Esophagus muscularis mucosa (tissue), 4 donors: ENCODE data around the gene JDP2. TPM values are rescaled to one million over a fixed set of nuclear protein-coding genes. Genes with fewer than 3 reads are reported as not detected.
A peak's percentile ranks its signal among the peaks of the same experiment; 100 is the strongest.

Experiments used
- DNase-seq: peaks from one replicate; pipeline ENCODE4 v3.0.0-alpha.2; 2017; ENCODE audit errors: extremely low spot score
- H3K27ac ChIP-seq, 4 donors: fragments of 200-600 bp; sonication (generic); replicated peaks in 1 of 4; 1 replicate in 3 of 4; 2 replicates in 1 of 4; pipeline ENCODE4 v1.5.1; 2016 to 2019; ENCODE audit warnings: mild to moderate bottlenecking in 1 of 4
- H3K27me3 ChIP-seq, 4 donors: fragments of 200-600 bp; sonication (generic); one replicate each; pipeline versions ENCODE4 v1.5.1 to v1.6.0; 2016 to 2019
- H3K36me3 ChIP-seq, 4 donors: fragments of 200-600 bp; sonication (generic); one replicate each; pipeline ENCODE4 v1.5.1; 2016 to 2019
- H3K4me1 ChIP-seq, 4 donors: fragments of 200-600 bp; sonication (generic); one replicate each; pipeline ENCODE4 v1.5.1; 2016 to 2019
- H3K4me3 ChIP-seq, 4 donors: fragments of 200-600 bp; sonication (generic); 1 replicate in 2 of 4; 2 replicates in 2 of 4; pipeline ENCODE4 v1.5.1; 2016 to 2019; ENCODE audit warnings: mild to moderate bottlenecking in 4 of 4, moderate library complexity in 1 of 4
- H3K9me3 ChIP-seq, 4 donors: fragments of 200-600 bp; sonication (generic); 1 replicate in 3 of 4; 2 replicates in 1 of 4; pipeline ENCODE4 v1.5.1; 2016 to 2019
- EP300 ChIP-seq: sonication (generic); formaldehyde crosslinking; IDR thresholded peaks from one replicate; pipeline ENCODE4 v1.6.1; 2017; ENCODE audit warnings: antibody characterized with exemption
- POLR2A ChIP-seq: fragments of 450-650 bp; IDR thresholded peaks from one replicate; pipeline ENCODE4 v1.6.1; 2017; ENCODE audit warnings: antibody characterized with exemption, moderate library complexity, mild to moderate bottlenecking, low read depth
- POLR2AphosphoS5 ChIP-seq, 2 donors: sonication (generic); formaldehyde crosslinking; IDR thresholded peaks; one replicate each; pipeline ENCODE4 v1.6.1; 2017; ENCODE audit warnings: antibody characterized with exemption in 2 of 2
- WGBS: methylation state at CpG from one replicate; pipeline ENCODE4 v1.1.5; 2018; 5-methylcytosine and 5-hydroxymethylcytosine counted together
- intact Hi-C: fragments of 100-400 bp; cut with DNase I; formaldehyde crosslinking; loops from one replicate; pipeline ENCODE4 v1.15.1; 2023
- total RNA-seq, 4 donors: library from RNA; depleted of rRNA; stranded (reverse); fragments of >200 nt; gene quantifications; one replicate each; pipeline versions ENCODE4 v1.1.0 to v1.2.1, GENCODE V29; 2016
- TF ChIP-seq, protein P1 (sequence below), 3 experiments: fragments of 200-600 bp in 2 of 3; fragments of 450-650 bp in 1 of 3; sonication (generic) in 2 of 3; IDR thresholded peaks; one replicate each; pipeline ENCODE4 v1.5.1; 2017 to 2019; ENCODE audit warnings: antibody characterized with exemption in 3 of 3, mild to moderate bottlenecking in 2 of 3, moderate library complexity in 1 of 3

JDP2 gene
- total RNA-seq, 4 donors from 2014 or later, result 50.5 to 94.5 (median 78.3) TPM

GRCh38 chr14:75476274-75476995, 48.6 kb downstream of the JDP2 start:
- no peaks in the 10 kb centered on the region for H3K9me3 ChIP-seq
- TF ChIP-seq POLR2AphosphoS5 (IDR thresholded peaks at IDR 0.05) (peak; percentile 38 to 43), POLR2A (no peak), EP300 (no peak)
- TF ChIP-seq, protein P1, sequence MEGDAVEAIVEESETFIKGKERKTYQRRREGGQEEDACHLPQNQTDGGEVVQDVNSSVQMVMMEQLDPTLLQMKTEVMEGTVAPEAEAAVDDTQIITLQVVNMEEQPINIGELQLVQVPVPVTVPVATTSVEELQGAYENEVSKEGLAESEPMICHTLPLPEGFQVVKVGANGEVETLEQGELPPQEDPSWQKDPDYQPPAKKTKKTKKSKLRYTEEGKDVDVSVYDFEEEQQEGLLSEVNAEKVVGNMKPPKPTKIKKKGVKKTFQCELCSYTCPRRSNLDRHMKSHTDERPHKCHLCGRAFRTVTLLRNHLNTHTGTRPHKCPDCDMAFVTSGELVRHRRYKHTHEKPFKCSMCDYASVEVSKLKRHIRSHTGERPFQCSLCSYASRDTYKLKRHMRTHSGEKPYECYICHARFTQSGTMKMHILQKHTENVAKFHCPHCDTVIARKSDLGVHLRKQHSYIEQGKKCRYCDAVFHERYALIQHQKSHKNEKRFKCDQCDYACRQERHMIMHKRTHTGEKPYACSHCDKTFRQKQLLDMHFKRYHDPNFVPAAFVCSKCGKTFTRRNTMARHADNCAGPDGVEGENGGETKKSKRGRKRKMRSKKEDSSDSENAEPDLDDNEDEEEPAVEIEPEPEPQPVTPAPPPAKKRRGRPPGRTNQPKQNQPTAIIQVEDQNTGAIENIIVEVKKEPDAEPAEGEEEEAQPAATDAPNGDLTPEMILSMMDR (IDR thresholded peaks at IDR 0.05), result peak in 1 of 3 experiments; percentile 6
- 79% methylated on average over 11 of the region's 11 CpGs for WGBS
- intact Hi-C loops, result no loop called here
- H3K36me3 ChIP-seq, result peaks cover 19 to 43% (median 32%) of the 10 kb centered on the region in 4 donors
- H3K4me3 ChIP-seq, result no peak overlapping the region
- no peaks in the 10 kb centered on the region for H3K27me3 ChIP-seq
- DNase-seq, result no peak
- H3K27ac ChIP-seq, result no peak overlapping the region
- H3K4me1 ChIP-seq, result peaks cover 0 to 23% (median 16%) of the 10 kb centered on the region in 4 donors

GRCh38 chr14:75477881-75478280, 50.1 kb downstream of the JDP2 start:
- Histone ChIP-seq H3K4me3 (no peak overlapping the region), H3K9me3 (no peaks in the 10 kb centered on the region), H3K27ac (no peak overlapping the region), H3K36me3 (peaks cover 4 to 31% (median 18%) of the 10 kb centered on the region in 4 donors), H3K4me1 (peaks cover 0 to 21% (median 15%) of the 10 kb centered on the region in 4 donors), H3K27me3 (no peaks in the 10 kb centered on the region)
- intact Hi-C loops, result no loop called here
- no peak for DNase-seq
- 92% methylated on average over 5 of the region's 5 CpGs for WGBS
- TF ChIP-seq POLR2AphosphoS5 (IDR thresholded peaks at IDR 0.05) (no peak), EP300 (no peak), POLR2A (no peak)
- TF ChIP-seq, protein P1 (IDR thresholded peaks at IDR 0.05), result no peak

DNA sequence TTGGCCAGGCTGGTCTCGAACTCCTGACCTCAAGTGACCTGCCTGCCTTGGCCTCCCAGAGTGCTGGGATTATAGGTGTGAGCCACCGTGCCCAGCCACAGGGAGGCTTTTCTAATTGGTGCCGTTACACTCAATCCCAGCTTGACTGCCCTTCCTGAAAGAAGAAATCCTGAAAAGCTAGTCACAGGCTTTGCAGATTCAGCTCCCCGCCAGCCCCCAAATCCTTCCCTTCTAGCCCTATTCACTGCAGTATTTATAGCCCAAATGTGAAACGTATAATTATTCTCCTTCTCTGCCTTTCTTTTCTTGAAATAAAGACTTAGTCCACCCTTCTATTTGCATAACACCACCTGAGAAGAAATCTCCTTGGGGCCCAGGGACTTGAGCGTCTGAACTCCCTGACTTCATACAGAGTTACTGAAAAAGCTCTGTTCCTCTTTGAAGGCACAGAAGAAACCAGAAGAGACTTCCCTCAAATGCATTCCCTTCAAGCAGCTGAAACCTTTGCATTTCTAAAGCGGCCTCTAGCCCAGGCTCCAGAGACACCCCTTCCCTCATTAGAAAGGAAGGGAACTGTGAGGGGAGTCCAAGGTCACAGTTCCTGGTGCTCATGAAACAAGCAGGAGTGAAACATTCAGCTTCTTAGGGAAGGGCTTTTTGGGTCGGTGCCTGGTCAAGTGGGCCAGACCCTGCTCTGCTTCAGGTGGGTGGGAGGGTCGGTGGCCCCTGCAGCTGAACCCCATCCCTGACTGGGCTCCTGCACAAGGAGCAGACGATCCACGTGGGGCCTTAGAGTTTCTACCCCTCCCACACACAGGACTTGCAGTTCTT, 52.2 kb downstream of the JDP2 start:
- H3K36me3 ChIP-seq, result peaks cover 0 to 16% (median 7%) of the 10 kb centered on the region in 4 donors
- H3K27me3 ChIP-seq, result no peaks in the 10 kb centered on the region
- TF ChIP-seq POLR2A (no peak), POLR2AphosphoS5 (IDR thresholded peaks at IDR 0.05) (no peak), EP300 (no peak)
- TF ChIP-seq, protein P1 (IDR thresholded peaks at IDR 0.05), result no peak
- intact Hi-C loops, result no loop called here
- no peak overlapping the region for H3K27ac ChIP-seq
- H3K9me3 ChIP-seq, result no peaks in the 10 kb centered on the region
- whole genome bisulfite sequencing, result 63% methylated on average over 10 of the region's 11 CpGs
- H3K4me3 ChIP-seq, result no peak overlapping the region
- H3K4me1 ChIP-seq, result peaks cover 0 to 21% (median 15%) of the 10 kb centered on the region in 4 donors
- no peak for DNase-seq

DNA sequence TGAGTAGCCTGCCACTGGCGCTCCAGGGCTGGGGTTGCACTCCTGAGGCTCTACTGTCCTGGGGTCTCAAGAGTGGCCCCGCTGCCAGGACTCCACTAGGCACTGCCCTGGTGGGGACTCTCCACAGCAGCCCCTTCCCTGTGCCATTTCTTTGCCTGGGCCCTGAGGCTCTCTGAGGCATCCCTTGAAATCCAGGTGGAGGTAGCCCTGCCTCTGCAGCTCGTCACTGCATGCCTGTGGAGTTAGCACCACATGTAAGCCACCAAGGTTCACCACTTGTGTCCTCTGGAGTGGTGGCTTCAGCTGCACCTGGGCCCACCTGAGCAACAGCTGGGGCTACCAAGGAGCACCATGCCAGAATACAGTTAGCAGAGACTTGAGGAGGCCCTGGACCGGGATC, 54.5 kb downstream of the JDP2 start:
- Histone ChIP-seq H3K27me3 (no peaks in the 10 kb centered on the region), H3K9me3 (no peaks in the 10 kb centered on the region), H3K4me3 (no peak overlapping the region), H3K27ac (no peak overlapping the region), H3K36me3 (no peaks in the 10 kb centered on the region), H3K4me1 (peaks cover 0 to 9% (median 6%) of the 10 kb centered on the region in 4 donors)
- intact Hi-C loops, result no loop called here
- no peak for DNase-seq
- TF ChIP-seq POLR2A (no peak), EP300 (no peak), POLR2AphosphoS5 (IDR thresholded peaks at IDR 0.05) (no peak)
- TF ChIP-seq, protein P1 (IDR thresholded peaks at IDR 0.05), result no peak
- WGBS, result 99% methylated on average over 4 of the region's 4 CpGs
